SJSA1 (cell line): Measurements from ENCODE around the gene CAB39. TPM values are rescaled to one million over a fixed set of nuclear protein-coding genes. Genes with fewer than 3 reads are reported as not detected.
A peak's percentile ranks its signal among the peaks of the same experiment; 100 is the strongest.

Experiments used
- DNase-seq, 2 experiments: peaks; one replicate each; pipeline ENCODE4 v3.0.0-alpha.2; 2015 to 2020; ENCODE audit warnings: low spot score in 2 of 2, low read depth in 1 of 2
- H3K27ac ChIP-seq: fragments of 250-450 bp; sonication (Bioruptor Pico); 2 replicates; pipeline ENCODE4 v1.5.1; 2020; ENCODE audit warnings: mild to moderate bottlenecking, moderate library complexity
- H3K27me3 ChIP-seq: fragments of 250-450 bp; sonication (Bioruptor Pico); replicated peaks from 2 replicates; pipeline ENCODE4 v1.5.1; 2020; ENCODE audit warnings: mild to moderate bottlenecking, moderate library complexity
- H3K36me3 ChIP-seq: fragments of 250-450 bp; sonication (Bioruptor Pico); 2 replicates; pipeline ENCODE4 v1.5.1; 2020; ENCODE audit warnings: mild to moderate bottlenecking
- H3K4me1 ChIP-seq: fragments of 250-450 bp; sonication (Bioruptor Pico); replicated peaks from 2 replicates; pipeline ENCODE4 v1.6.1; 2021; ENCODE audit warnings: mild to moderate bottlenecking
- H3K4me3 ChIP-seq: fragments of 250-450 bp; sonication (Bioruptor Pico); 2 replicates; pipeline ENCODE4 v1.5.1; 2020; ENCODE audit warnings: mild to moderate bottlenecking
- H3K9me3 ChIP-seq: fragments of 250-450 bp; sonication (Bioruptor Pico); replicated peaks from 2 replicates; pipeline ENCODE4 v1.5.1; 2020; ENCODE audit warnings: mild to moderate bottlenecking
- total RNA-seq: library from RNA; depleted of rRNA; stranded (reverse); fragments of >200 nt; shearing (Covaris generic); gene quantifications from 2 replicates; pipeline ENCODE4 v1.2.3, GENCODE V29; 2014

Gene CAB39
- total RNA-seq, 1 experiment from 2014 or later, result 108 TPM

DNA sequence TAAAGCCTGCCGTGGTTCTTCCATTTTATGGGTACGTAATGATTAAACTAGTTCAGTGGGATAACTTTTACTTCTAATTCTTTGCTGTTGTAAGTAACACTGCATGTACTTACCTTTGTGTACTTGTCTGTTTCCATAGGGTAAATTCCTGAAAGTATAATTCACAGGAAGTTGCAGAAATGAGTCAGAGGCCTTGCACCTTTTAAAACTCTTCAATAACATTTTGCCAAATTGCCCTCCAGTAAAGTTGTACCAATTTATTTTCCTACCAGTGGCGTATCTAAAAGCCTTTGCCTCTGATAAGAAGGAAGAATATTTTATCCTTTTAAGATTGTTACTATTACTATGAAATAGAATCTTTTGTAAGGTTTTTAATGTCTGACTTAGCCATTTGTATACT, 65.1 kb downstream of the CAB39 start:
- peak in 1 of 2 experiments; percentile 60 for DNase-seq
- Histone ChIP-seq H3K4me3 (no peak overlapping the region), H3K27me3 (no peaks in the 10 kb centered on the region), H3K9me3 (no peaks in the 10 kb centered on the region), H3K36me3 (peaks cover 56% of the 10 kb centered on the region), H3K4me1 (peaks cover 91% of the 10 kb centered on the region), H3K27ac (peak overlapping the region; percentile 96)

DNA sequence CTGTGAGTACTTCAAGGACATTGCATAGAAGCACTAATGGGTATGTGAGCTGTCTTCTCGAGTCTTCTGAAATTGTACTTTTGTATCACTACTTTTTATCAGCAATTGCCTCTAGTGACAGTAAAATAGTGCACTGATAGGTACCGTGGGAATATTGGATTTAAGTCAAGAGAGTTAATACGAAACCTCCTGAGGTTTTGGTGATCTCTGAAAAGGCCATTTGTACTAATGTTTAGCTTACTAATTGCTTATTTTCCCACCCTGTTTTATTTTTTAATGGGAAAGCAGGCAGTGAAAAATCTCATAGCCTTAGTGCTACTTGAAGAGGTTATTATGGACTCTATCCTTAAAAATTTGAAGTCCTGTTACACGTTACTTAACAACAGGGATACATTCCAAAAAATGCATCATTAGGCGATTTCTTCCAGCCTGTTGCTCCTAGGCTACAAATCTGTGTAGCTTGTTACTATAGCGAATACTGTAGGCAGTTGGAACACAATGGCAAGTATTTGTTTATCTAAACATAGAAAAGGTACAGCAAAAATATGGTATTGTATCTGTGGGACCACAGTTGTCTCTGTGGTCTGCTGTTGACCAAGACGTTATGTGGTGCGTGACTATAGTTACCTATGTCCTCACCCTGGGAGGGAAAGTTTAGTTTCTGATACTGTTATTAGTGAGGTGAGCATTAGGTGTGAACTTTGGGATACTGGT, 65.9 kb downstream of the CAB39 start:
- peaks cover 61% of the 10 kb centered on the region for H3K36me3 ChIP-seq
- H3K27me3 ChIP-seq, result no peaks in the 10 kb centered on the region
- DNase-seq, result peak in 1 of 2 experiments; percentile 55
- no peaks in the 10 kb centered on the region for H3K9me3 ChIP-seq
- peak overlapping the region; percentile 96 for H3K27ac ChIP-seq
- peaks cover 95% of the 10 kb centered on the region for H3K4me1 ChIP-seq
- H3K4me3 ChIP-seq, result no peak overlapping the region

DNA sequence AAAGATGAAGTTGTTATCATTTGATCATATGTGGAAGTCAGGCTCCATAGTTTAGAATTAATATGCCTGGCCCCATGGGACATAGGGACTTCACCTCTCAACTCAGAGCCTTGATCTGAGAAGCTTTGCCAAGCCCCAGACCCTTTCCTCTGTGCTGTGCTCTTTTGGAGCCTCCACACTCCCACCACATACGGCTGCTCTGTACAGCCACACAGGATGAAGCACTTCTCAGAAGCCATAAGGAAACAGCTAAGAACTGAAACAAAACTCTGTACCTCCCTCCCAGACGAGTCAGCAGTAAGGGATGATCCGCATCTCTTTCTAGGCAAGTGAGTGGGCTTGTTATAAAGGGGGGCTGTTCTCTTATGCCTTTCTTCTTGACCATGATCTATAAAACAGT, 66.5 kb downstream of the CAB39 start:
- Histone ChIP-seq H3K27ac (peak overlapping the region; percentile 96), H3K4me1 (peaks cover 95% of the 10 kb centered on the region), H3K27me3 (no peaks in the 10 kb centered on the region), H3K9me3 (peaks cover 3% of the 10 kb centered on the region), H3K36me3 (peaks cover 61% of the 10 kb centered on the region), H3K4me3 (no peak overlapping the region)
- no peak for DNase-seq

DNA sequence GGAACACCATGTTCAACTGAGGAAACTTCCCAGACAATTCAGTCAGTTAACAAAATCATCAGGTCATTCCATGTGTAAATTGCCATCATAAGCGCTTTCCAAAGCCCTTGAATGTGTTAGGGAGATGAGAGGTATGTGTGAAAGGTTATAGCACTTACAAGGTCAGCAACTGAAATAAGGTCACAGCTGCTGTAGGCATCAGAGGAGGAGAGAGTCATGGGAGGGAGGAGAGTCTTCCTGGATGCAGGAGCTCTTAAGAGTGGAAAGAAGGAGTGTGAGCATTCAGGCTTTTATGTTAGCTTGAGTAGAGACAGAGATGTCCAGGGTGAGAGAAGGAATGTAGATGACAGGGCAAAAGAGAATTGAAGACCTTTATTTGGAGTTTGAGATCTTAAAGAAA, 67.0 kb downstream of the CAB39 start:
- H3K4me3 ChIP-seq, result no peak overlapping the region
- peak overlapping the region; percentile 96 for H3K27ac ChIP-seq
- H3K36me3 ChIP-seq, result peaks cover 66% of the 10 kb centered on the region
- DNase-seq, result no peak
- H3K27me3 ChIP-seq, result no peaks in the 10 kb centered on the region
- H3K4me1 ChIP-seq, result peaks cover 95% of the 10 kb centered on the region
- H3K9me3 ChIP-seq, result peaks cover 8% of the 10 kb centered on the region

DNA sequence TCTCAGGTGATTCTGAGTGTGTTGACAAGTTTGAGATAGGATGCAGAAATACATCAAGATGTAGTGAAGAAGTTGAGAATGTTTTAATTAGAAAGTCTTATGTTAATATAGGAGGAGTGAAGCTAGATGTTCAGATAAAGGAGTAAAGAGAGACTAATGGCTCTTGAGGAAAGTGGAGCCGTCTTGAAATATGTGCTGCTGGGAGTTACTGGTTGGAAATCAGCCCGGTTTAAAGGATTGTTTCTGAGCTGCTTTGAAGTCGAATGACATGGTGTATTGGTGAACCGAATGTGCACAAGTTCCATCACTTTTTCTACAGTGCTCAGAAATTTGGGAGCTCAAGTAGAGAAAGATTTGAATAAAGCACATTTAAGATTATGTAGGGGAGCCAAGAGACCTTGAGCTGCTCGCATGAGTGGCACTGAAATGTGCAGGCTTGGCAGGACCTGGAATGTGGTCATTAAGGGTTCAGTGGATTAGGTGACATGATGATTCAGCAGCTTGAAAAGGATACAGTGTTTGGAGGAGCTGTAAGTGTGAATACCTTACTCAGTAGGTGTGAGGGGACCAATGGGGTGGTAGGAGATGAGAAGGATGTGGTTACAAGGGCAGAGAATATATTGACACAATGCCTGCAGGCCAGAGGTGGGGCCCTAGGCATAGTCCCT, 68.6 kb downstream of the CAB39 start:
- DNase-seq, result peak in 1 of 2 experiments; percentile 45

DNA sequence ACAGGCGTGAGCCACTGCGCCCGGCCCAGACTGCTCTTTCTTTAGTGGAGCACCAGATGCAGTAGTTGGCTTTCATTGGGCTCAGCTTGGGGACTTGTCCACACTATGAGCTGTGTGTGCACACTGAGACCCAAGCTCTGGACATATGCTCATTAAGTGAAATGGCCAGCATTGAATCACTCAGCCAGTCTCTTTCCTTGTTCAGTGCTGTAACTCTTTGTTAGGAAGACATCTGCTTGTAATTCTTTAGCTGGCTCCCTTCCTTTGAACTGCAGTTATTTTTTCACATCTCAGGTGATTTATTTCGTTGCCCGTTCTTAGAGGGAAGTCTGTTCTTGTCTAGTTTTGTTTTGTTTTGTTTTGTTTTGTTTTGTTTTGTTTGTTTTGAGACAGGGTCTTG, 70.5 kb downstream of the CAB39 start:
- peaks cover 19% of the 10 kb centered on the region for H3K9me3 ChIP-seq
- peaks cover 68% of the 10 kb centered on the region for H3K36me3 ChIP-seq
- no peak for DNase-seq
- H3K4me3 ChIP-seq, result no peak overlapping the region
- peak overlapping the region; percentile 96 for H3K27ac ChIP-seq
- no peaks in the 10 kb centered on the region for H3K27me3 ChIP-seq
- H3K4me1 ChIP-seq, result peaks cover 64% of the 10 kb centered on the region

More for the DNA sequence above, 68.6 kb downstream of the CAB39 start:
- Histone ChIP-seq H3K36me3 (peaks cover 61% of the 10 kb centered on the region), H3K27ac (peak overlapping the region; percentile 96), H3K9me3 (peaks cover 10% of the 10 kb centered on the region), H3K27me3 (no peaks in the 10 kb centered on the region), H3K4me1 (peaks cover 83% of the 10 kb centered on the region), H3K4me3 (no peak overlapping the region)

DNA sequence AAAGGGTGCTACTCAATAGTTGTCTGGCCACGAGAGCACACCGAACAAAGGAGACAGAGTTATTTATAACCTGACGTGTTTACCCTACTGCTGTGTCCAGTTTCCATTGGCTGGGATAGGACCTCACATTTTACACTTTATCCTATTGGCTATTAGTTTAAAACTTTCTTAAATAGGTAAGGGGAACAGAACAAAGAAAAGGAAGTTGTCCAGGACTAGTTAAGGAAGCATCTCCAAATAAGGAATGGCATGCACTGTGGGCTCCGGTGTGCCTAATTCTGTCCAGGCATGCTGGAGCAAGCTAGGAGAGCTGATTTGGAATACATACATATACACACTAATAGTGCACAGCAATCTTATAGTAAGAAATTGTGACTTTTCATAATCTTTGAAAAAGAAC, 72.2 kb downstream of the CAB39 start:
- H3K4me3 ChIP-seq, result no peak overlapping the region
- peaks cover 67% of the 10 kb centered on the region for H3K36me3 ChIP-seq
- H3K27ac ChIP-seq, result 0 out of 2 replicates have a peak overlapping the region, but pooled peaks have one; percentile 9
- H3K9me3 ChIP-seq, result peaks cover 28% of the 10 kb centered on the region
- H3K4me1 ChIP-seq, result peaks cover 48% of the 10 kb centered on the region
- H3K27me3 ChIP-seq, result no peaks in the 10 kb centered on the region
- DNase-seq, result no peak

DNA sequence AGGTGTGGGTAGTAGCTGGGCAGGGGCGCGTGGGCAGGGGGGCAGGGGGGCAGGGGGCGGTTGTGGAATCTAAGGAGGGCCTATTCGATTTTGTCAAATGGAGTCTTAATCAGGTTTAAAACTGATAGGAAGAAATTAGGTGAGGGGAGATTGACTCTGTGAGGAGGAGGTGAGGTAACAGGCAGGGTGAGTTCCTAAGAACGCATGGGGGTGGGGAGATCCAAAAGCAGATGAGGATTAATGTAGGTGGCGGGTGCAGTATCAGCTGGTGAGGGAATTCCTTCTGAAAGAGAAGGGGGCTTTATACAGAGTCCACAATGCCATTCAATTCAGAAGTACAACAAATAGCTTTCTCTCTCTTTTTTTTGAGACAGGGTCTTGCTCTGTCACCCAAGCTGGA, 72.7 kb downstream of the CAB39 start:
- H3K4me1 ChIP-seq, result peaks cover 44% of the 10 kb centered on the region
- peaks cover 67% of the 10 kb centered on the region for H3K36me3 ChIP-seq
- no peaks in the 10 kb centered on the region for H3K27me3 ChIP-seq
- H3K27ac ChIP-seq, result no peak overlapping the region
- peaks cover 28% of the 10 kb centered on the region for H3K9me3 ChIP-seq
- no peak overlapping the region for H3K4me3 ChIP-seq
- DNase-seq, result no peak

DNA sequence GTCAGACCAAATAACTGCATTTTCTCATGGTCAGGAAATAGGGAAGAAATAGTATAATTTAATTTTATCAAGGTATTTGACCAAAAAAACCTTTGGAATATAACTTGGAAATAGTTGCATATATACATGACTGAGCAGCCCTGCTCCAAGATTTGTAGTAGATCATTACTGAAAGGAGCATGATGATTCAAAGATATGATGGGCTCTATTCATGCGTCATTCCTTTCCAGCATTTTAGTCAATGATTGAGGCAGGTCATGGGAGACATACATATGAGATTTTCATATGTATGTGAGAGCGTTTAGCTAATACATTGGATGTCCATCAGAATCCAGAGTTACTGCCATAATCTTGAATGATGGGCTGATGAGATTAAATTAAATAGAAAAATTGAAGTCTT, 74.5 kb downstream of the CAB39 start:
- Histone ChIP-seq H3K4me1 (peaks cover 27% of the 10 kb centered on the region), H3K36me3 (peaks cover 82% of the 10 kb centered on the region), H3K4me3 (no peak overlapping the region), H3K27ac (no peak overlapping the region), H3K9me3 (peaks cover 28% of the 10 kb centered on the region), H3K27me3 (no peaks in the 10 kb centered on the region)
- no peak for DNase-seq

DNA sequence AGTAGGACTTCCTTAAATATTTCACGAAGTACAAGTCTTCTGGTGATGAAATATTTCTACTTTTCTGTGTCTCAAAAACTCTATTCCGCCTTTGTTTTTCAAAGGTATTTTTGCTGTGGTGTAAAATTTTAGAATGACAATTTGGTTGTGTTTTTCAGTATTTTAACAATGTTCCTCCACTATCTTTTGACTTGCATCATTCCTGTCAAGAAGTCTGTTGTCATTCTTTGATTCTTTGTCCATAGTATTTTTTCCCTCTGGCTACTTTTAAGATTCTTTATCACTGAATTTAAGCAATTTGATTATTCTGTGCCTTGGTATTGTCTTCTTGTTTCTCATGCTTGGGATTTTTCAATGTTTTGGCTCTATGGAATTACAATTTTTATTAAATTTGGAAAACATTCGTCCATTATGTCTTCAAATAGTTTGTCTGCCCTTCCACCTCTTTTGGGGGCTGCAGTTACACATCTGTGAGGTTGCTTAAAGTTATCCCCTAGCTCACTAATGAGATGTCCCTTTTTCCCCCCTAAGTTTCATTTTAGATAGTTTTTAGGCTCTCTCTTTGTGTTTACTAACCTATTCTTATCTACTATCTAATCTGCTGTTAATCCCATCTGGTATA, 76.0 kb downstream of the CAB39 start:
- peaks cover 29% of the 10 kb centered on the region for H3K4me1 ChIP-seq
- DNase-seq, result no peak
- H3K27ac ChIP-seq, result no peak overlapping the region
- H3K9me3 ChIP-seq, result peaks cover 28% of the 10 kb centered on the region
- H3K27me3 ChIP-seq, result no peaks in the 10 kb centered on the region
- H3K36me3 ChIP-seq, result peaks cover 89% of the 10 kb centered on the region
- no peak overlapping the region for H3K4me3 ChIP-seq

DNA sequence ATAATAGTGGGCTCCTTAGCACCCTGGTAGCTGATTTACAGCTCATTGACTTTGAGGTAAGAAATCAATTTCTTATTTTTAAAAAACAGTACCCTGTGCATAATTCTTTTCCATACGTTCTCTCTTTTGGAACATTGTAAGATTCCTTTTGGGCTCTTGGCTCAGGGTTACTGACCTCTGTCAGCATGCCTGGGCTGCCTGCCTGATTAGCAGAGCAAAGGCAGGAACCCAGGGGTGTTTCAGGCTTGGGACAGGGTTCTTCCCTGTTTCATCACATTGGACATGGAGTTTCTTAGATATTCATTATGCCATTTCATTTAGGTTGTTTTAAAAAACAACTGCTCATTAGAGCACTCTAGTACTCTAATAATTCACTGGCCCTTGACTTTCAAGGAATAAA, 78.3 kb downstream of the CAB39 start:
- no peak for DNase-seq
- H3K36me3 ChIP-seq, result peaks cover 82% of the 10 kb centered on the region
- no peak overlapping the region for H3K27ac ChIP-seq
- H3K4me3 ChIP-seq, result no peak overlapping the region
- no peaks in the 10 kb centered on the region for H3K27me3 ChIP-seq
- H3K9me3 ChIP-seq, result peaks cover 18% of the 10 kb centered on the region
- H3K4me1 ChIP-seq, result peaks cover 36% of the 10 kb centered on the region

DNA sequence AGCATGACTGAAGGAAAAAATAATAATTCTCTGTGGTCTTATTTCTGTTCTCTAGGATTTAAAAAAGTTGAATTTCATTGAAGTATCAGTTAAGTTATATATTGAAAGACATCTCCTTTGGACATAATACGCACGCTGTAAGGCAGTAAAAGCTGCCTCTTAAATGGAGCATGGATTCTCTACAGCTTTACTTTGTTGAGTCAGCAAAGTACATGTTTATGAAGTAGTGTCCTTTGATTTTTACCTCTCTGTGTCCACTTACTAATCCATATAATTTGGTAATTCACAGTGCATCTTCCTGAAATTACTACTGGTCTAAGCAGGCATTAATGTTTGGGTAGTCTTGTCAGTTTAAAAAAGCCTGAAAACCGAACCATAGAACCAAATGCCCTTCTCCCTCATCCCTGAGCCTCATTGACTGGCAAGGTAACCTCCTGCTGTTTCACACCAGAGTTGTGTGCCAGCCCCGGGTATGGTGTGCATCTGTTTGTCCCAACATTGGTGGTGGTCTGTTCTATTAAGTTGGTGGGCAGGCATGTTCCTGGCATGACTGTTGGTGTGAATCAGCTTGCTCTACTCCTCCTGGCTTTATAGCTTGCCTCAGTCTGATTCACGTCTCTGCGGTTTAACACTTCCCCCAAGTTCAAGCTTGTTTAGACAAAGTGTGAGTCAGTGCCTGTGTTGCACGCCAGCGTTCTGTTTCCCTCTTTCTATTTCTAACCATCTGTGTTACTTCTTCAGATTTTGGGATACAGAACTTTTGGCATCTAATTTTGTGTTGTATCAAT, 81.1 kb downstream of the CAB39 start:
- DNase-seq, result peak; percentile 95 to 96
- Histone ChIP-seq H3K36me3 (peaks cover 72% of the 10 kb centered on the region), H3K4me3 (no peak overlapping the region), H3K27me3 (no peaks in the 10 kb centered on the region), H3K4me1 (peaks cover 46% of the 10 kb centered on the region), H3K27ac (peak overlapping the region; percentile 85), H3K9me3 (peaks cover 7% of the 10 kb centered on the region)

DNA sequence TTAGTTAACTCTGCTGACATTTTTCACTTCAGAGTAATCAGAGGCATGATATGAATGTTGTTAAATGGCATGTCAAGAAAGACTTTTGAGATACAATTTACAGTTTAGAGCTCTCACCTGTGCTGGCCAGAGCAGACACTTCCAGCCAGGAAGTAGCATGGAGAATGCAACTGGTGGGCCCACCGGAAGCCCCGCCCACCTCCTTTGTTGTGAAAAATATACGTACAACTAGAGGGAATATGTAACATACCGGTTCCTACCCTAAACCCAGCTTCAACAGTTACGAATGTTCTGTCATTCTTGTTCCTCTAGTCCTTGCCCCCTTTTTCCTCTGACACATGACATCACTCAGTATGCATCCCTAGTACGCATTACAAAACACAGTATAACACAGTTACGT, 81.9 kb downstream of the CAB39 start:
- DNase-seq, result peak in 1 of 2 experiments; percentile 60
- Histone ChIP-seq H3K36me3 (peaks cover 72% of the 10 kb centered on the region), H3K9me3 (no peaks in the 10 kb centered on the region), H3K27me3 (no peaks in the 10 kb centered on the region), H3K27ac (peak overlapping the region; percentile 85), H3K4me1 (peaks cover 46% of the 10 kb centered on the region), H3K4me3 (no peak overlapping the region)
